ENCODE results near the gene DNM3.

DNM3 gene

DNA sequence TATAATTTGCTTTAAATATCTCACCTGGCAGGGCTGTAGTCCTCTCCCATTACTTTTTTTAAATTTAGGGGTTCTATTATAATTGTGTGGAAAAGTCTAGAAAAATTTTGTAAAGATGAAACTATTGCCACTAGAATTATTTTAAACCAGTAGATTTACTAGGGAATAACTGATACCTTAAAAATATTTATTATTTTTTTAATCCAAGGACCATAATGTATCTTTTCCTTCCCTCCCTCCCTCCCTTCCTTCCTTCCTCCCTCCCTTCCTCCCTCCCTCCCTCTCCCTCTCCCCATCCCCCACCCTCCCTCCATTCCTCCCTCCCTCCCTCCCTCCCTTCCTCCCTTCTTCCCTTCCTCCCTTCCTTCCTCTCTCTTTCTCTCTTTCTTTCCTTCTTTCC is 90.5 kb downstream of the DNM3 start:
- DNase-seq: no peak

DNA sequence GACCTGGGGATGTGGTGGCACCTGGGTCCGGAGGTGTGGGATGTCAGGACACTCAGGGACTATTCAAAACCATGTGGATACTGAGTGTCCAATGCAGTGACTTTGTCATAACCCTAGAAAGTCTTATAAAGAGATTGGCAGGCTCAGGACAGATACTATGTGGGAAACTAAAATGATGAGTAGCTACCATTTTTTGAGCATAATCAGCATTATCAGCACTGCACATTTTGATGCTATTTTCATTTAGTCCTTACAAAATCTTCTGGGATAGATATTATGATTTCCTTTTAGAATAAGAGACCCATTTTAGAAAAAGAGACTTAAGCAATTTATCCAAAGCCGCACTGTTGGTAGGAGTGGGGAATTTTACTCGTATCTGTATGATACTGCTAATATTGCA is 93.4 kb downstream of the DNM3 start:
- no peak for DNase-seq

DNA sequence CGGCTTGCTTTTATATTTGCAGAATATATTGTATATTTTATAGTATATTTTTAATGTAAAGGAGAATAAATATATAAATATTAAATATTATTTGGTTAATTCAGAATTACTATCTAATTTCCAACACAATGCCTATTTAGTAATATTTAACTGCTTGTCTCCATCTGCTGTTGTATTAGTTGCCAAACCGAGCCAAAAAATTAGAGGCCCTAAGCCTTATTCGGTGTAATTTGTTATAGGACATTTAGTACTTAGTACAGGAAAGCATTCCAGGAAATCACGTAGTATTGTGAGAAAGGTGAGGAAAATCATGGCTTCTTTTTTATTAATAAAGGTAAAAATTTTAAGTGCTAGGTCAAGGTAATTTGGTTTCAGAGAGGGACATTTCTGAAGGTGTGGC is 93.8 kb downstream of the DNM3 start:
- DNase-seq: no peak

DNA sequence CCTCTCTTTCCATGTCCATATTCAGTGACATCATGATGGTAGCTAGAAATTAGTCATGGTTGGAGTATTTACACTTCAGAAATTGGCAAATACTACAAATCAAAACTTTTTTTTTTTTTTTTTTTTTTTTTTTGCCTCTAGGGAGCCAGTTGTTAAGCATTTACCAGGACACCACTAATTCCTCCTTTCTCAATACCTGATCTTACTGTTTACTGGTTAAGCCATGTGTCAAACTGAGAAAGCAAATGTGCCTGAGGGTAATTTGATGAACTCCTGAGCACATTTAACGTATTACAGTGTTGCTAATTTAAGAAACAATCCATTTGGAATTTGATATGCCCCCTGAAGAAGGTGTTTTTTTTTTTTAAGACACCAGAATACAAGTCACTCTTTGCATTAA is 94.4 kb downstream of the DNM3 start:
- no peak for DNase-seq

DNA sequence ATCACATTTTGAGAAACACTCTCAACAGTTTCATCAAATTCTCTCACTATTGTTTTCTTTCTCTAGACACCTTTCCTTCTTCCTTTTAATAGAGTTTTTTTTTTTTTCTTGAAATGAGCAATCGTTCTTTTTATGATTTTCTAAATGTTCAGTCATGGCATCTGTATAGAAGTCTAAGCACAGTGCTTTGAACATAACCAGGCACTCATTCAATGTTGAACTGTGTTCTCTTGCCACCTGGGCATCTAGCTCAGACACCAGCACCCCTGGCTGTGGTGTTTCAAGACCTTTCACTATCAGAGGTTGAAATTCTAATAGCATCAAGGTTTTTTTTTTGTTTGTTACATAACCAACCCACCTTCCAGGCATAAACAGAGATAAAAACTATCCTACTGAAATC is 96.6 kb downstream of the DNM3 start:
- DNase-seq: no peak

DNA sequence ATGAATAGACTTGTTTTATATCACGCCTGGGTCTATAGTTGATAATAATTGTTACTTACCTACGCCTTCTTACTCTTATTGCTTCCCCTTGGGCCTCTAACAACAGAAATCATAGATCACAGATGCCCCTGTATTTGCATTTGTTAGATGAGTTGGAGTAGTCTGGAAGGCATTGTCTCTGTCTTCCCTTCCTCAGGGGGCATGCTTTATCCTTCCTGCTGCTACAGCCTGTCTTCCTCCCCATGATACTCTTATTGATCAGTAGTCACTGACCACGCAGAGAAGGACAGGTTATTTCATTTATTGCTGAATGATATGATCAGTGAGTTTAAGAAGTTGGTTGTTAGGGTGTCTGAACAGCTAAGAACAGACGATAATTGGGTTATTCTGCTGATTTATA is 98.4 kb downstream of the DNM3 start:
- no peak for DNase-seq

DNA sequence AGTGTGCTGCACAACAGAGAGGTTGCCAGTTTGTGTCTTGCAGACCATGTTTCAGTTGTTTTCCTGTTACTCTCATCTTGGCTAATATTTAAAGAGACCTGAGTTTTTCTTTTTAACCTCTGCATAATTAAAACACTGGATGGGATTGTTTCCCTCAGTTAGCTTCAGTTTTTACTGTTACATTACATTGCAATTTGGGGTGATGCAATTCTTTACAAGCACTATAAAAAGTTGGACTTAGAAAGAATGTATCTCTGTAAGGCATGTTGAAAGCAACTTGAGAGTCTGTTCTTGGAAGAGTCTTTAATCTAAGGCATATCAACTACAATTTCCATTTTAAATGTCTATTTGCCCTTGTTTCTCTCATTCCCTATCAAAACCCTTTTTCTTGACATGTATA is 99.1 kb downstream of the DNM3 start:
- DNase-seq: no peak

DNA sequence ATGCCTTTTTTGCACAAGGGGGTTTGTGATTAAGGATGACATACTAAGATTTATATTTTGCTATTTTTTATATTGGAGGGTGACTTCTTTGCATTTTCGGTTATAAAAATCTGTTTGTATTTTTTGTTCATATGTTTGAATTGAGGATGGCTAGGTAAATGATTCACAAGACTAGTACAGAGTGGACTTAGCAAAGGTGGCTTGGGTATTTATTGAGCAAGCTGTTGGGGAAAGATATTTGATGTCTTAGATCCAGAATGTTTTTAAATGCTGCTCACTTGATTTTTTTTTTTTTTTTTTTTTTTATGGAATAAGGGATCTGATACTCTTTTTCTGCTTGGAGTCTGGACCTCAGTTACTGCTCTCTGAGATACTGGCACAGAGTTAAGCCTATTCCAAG is 100.6 kb downstream of the DNM3 start:
- DNase-seq: no peak

DNA sequence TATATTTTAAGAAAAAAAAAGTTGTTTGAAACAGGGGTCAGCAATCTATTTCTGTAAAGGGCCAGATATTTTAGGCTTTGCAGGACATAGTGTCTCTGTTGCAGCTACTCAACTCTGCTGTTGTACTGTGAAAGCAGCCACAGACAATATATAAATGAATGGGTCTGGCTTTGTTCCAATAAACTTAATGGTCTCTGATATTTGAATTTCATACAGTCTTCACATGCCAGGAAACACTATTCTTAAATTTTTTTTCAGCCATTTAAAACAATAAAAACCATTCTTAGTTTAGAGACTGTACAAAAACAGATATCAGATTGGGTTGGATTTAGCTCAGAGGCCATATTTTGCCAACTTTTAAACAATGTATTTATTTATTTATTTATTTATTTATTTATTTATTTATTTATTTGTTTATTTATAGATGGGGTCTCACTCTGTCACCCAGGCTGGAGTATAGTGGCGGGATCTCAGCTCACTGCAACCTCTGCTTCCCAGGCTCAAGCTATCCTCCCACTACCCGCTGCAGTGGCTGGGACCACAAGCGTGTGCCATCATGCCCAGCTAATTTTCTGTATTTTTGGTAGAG is 102.8 kb downstream of the DNM3 start:
- DNase-seq: no peak

DNA sequence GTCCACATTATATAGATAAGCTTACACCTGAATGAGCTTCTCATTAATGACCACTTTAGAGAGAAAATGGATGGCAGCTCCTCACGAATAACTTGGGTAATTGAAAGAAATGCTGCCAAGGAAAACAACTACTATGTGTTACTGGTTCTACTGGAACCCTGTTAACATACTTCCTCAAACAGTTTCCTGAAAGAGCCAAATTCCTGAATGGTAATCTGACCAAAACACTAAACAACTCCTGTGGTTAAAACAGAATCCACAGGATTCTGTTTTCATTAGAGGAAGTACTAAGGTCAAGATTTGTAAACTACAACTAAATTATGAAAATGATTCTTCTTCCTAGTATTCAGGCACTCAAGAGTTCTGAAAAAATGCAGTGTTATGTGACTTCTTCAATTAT is 107.2 kb downstream of the DNM3 start:
- DNase-seq: no peak

DNA sequence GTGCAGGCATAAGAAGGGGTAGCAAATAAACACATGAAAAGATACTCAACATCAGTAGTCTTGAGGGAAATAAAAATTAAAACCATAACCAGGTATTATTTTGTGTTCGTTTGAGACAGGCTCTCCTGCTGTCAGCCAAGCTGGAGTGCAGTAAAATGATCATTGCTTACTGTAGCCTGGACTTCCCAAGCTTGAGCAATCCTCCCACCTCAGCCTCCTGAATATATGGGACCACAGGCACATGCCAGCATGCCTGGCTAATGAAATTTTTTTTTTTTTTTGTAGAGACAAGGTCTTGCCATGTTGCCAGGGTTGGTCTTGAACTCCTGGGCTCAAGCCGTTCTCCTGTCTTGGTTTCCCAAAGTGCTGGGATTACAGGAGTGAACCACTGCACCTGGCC is 108.0 kb downstream of the DNM3 start:
- no peak for DNase-seq

DNA sequence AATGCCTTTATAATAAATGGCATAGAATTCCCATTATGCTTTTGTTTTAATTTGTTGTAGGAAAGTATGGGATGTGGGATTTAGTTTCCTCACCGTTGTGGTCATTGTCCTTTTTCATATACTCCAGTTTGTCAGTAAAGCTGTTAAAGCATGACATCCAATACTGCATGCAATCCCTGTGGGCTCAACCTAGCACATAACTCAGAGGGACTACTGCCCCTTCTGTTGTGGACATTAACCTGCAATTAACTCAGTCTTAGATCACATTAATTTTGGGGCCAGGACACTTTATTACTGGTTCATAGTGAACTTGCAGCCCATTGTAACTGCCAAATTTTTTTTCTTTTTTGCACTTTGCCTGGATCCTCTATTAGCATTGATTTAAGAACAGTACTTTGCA is 112.5 kb downstream of the DNM3 start:
- no peak for DNase-seq

DNA sequence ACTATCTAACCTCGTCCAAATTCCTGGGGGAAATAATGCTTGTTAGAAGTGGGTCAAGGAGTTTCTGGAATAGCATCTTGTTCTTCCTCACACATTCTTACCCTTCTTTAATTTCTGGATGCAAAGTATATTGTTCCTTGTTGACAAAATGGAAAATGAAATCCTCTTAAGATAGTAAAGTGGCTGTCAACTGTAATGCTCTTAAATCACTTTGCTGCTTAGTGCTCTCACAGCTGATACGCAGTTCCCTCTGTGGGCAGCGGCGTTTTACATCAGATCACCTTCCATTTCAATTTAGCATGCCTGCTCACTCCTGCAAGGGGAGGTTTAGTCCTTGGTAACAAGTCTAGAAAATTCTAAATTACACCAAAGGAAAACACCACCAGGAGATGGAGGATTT is 113.1 kb downstream of the DNM3 start:
- DNase-seq: no peak

DNA sequence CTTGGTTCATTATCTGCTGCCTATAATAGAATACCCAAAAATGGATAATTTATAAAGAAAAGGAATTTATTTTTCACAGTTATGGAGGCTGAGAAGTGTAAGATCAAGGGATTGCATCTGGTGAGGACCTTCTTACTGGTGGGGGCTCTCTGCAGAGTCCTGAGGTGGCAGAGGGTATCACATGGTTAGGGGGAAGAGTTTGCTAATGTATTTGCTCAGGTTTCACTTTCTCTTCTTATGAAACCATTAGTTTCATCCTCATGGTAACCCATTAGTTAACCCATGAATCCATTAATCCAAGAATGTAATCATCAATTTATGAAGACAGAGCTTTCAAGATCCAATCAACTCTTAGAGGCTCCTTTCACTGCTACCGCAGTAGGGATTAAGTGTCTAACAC is 120.6 kb downstream of the DNM3 start:
- no peak for DNase-seq

DNA sequence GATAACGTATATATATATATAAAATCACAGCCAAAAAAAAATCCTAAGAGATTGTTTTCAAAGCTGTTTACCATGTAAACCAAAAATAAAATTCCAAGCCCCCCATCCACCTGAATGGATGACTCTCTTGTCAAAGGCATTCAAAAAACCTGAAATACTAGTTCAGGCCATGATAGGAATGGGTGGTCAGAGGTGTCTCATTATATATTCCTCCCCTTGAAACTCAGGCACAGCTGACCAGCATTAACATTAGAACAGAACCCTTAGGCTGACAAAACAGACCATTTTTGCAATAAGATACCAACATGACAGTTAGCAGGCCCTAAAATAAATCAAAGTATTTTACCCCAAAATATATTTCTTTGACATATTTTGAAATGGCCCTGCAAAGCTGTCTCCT is 122.5 kb downstream of the DNM3 start:
- DNase-seq: no peak

DNA sequence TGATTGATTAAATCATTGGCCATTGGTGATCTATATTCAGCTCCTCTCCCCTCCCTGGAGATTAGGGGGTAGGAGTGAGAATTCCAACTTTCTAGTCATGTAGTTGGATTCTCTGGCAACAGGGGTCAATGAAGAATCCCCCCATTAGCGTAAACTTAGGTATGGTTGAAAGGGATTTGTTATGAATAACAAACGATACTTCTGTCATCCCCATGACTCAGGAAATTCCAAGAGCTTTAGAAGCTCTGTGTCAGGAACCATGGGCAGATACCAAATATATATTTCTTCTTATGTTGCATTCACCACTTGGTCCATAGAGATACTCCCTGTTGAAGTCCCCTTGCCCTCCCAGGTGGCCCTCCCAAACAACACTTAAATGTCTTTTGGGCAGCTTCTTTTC is 124.5 kb downstream of the DNM3 start:
- DNase-seq: no peak

DNA sequence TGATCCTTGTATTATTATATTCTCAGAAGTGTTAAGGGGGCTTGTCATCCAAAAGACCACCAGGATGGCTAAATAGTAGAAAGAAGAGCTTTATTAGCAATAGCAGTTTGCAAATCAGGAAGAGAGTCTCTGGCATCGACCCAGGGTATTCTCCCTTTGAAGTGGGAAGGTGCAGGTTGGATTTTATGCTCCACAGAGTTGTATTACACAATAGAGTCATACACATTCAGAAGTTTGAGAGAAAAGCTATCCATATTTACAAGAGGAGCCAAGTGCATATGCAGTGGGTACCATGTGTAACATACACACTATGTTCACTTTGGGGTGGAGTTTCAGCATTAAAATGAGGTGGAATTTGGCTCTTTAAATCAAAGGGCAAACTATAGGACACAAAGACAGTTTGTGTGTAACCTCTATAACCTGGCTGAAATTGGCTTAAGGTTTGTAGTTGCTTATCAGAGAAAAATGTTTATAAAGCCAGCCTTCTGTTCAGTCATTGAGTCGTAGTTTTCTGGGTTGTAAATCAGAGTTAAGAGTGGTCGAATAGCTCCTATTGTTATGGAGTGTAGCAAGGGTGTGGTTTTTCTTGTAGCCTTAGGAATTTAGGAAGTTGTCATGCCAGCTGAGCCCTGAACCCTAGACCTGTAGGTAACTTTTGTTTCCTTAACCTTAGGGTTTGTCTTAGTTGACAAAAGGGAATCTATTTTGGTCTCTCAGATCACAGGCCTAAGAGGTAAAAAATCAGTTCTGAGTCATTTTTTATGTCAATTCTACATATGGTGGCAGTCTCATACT is 125.3 kb downstream of the DNM3 start:
- no peak for DNase-seq

DNA sequence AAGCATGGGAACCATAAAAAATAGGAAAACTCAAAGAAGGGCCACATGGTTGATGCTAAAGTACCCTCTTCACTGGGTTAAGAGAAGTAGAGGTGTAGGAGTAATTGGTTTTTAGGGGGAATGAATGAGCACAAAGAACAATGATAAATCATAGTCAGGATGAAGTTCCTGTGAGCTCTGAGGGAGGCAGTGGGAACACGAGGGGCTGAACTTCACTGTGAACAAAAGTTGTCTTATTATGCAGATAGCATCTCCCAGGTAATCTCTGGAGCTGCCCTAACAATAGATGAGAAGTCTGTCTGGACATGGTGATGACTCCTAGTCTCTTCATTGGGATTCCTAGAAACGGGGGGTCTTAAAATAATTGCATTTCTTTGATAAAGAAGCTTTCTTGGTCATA is 127.9 kb downstream of the DNM3 start:
- no peak for DNase-seq

DNA sequence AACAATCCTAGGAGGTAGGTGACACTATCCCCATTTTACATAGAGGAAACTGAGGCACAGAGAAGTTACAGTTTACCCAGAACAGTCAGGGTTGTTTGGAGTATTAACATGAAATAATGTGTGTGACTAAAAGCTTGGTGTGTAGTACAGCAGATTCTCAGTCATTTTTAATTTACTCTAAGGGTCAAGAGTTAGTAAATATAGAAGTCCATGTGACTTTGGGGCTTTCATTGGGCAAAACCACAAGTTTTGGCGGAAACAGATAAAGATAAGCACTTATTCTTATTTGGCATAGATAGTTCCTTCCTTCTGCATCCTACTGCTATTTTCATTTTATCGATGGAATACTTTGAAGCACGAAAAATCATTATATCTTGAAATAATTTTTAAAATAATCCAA is 128.5 kb downstream of the DNM3 start:
- no peak for DNase-seq

DNA sequence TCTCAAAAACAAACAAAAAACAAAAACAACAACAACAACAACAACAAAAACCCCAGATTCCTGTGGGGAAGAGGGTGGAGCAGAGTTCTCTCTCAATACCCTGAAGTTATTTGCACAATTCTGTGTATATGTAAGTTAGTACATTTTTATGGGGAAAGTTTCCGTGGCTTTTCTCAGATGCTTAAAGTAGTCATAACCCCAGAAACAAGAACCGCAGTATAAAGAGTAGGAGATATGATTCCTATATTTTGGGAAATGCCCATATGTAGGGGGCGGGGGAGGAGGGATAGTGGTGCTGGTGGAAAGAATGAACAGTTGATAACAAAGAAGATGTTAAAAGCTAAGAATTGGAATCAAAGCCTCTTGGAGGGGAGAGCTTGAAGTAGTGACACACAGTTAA is 131.5 kb downstream of the DNM3 start:
- DNase-seq: no peak

DNA sequence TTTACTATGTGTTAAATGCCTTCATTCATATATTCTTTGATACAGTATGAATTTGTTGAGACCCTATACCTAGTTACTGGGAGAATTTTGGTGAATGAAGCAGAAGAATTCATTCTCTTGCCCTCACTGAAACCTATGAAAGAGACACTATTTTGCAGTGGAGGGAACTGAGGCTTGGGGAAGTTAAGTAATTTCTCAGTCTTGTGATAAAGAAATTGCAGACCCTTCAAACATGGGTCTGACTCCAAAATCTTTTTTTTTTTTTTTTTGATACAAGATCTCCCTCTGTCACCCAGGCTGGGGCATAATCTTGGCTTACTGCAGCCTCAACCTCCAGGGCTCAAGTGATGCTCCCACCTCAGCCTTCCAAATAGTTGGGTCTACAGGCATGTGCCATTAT is 132.1 kb downstream of the DNM3 start:
- DNase-seq: no peak

DNA sequence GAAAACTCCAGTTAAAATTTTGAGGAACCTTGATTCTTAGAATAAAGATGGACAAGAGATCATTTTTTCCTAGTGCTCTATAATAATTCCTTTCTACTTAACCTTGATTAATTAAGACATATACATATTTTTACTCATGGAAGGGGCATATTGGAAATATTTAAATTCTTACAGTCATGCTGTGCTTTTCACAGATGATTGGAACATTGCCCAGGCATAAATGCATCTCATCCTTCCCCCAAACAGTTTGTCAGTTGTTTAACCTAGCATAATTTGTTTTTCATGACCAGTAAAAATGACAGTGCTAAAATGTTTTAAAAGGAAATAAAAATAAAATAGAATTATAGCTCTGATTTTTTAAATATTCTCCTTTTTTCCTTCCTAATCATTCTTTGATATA is 140.0 kb downstream of the DNM3 start:
- no peak for DNase-seq

DNA sequence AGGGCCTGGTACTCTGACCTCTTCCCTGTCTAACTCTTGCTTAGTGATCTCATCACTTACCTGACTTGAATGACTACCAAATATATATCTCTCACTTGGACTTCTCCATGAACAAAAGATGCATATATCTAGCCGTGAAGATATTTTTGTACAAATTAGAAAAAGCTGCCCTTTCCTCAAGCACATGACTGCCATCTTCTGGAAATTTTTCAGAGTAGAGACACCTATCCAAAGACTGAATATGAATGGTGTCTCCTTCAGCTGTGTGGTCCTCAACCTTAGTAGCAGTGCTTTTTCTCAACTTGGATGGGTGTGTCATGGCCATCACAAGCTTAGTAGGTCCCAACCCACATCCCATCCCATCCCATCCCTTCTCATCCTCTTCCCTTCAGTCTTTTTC is 142.3 kb downstream of the DNM3 start:
- DNase-seq: no peak

DNA sequence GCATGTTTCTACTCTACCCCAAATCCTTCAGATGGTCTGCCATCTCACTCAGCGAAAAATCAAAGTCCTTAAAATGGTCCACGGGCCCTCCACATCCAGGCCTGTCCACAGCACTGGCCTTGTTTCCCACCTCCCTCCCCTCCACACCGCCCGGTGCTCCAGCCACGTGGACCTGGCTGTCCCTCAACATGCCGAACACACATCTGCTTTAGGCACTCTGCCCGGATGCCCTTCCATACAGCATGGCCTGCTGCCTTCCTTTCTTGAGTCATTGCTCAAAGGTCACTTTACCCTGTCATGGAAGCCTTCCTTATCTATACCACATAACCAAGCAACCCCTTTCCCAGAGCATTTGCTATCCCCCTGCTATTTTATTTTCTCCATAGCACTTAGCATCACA is 143.0 kb downstream of the DNM3 start:
- DNase-seq: no peak

DNA sequence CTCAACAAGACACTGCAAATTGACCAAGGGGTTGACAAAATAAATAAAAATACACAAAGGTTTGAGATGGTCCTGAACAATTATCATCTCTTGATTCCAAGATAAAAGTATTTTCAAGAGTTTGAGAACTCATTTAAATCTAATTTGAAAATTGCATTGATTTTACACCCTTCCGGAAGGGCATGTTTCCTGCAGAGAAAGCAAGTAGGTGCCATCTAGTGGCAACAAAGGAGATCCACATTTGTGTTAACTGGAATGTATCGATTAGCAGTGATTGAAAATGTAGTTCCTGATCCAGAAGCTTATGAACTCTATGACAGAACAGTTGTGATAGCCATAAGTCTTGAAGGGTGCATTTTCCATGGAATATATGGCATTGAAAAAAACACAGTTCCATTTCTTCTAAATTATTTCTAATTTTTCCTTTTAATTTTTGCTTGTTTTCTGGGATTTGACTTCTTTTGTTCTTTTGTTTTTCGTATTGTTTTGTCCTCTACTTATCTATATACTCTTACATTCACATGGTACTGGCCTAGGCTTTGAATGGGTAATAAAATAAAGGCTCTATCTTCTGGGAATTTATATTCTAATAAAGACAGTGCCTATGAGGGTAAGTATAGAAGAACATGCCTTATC is 143.7 kb downstream of the DNM3 start:
- DNase-seq: no peak
